ENCODE results near the gene IRX5.

IRX5 gene

DNA sequence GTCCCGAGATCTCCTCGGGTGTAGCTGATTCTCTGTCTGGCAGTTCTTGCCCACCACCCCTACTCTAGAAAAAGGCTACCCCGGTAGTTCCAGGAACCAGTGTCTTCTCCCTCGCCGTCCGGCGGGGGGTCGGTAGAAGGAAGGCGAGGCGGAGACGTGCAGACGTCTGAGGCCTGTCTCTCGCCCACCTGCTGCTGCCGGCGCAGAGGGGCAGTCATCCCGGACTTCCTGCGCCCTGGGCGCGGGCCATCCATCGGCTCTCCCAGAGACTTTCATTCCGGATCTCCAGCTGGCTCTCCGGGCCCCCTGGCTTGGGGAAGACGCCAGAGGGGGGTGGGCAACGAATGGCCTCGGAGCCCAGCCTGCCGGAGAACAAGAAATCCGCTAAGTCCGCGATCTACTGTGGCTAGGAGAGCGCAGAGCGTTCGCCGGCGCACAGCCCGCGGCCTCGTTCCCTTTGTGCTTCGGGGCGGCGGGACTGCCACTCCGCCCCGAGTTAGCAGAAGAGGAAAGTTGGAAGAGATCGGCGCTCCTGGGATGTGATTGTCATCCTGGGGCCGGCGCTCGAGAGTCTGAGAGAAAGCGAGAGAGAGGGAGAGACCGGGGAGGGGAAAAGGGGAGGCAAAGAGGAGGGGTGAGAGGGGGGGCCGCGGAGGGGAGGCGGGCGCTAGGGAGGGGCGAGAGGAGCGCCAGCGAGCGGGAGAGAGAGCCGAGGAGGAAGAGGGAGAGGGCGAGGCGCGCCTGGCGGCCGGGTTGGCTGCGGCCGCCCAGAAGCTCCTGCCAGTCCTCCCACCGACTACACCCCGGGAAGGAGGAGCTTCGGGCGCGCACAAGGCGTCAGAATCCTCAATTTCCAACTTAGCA, at the start of gene IRX5:
Gene IRX5 (plus strand): TSS at position 861 of the 864 bp plus-strand sequence. CDS start 334 bp downstream, outside the sequence.
- peak; percentile 94 for DNase-seq (ENCODE audit: low spot score)

- no peak for DNase-seq (ENCODE audit: low spot score)
Measured at GRCh38 chr16:54882556-54882955, 48.1 kb upstream of the IRX5 start.

DNA sequence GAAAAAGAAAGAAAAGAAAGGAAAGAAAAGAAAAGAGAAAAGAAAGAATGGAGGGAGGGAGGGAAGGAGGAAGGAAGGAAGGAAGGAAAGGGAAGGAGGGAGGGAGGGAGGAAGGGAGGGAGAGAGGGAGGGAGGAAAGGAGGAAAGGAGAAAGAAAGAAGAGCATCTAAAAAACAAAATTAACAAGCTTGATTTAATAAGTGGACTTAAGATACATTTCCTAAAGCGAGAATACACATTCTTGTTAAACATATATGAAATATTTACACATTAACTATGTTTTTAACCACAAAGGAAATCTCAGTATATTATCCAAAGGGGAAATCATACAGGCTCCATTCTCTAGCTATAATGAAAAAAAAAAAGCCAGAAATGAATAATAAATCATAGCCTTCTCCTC, 47.3 kb upstream of the IRX5 start:
- DNase-seq (ENCODE audit: low spot score) = no peak

- DNase-seq (ENCODE audit: low spot score) = no peak
Measured at GRCh38 chr16:54886078-54886477, 44.6 kb upstream of the IRX5 start.

DNA sequence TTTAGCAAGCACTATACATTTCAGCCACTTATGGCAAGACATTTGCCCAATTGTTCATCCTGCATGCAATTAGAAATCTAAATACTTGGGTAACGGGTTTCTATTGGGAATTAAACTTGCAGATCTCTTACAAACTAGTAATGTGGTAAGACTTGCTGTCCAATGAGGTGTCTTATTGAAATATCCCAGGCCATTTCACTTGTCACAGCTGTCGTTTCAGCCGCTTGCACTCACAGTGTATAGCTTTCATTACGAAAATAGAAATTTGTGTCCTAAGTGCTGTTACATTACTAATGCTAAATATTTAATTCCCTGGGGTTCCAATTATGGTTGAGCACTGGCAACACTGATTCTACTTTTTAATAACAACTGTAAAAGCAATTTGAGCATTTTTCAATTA, 40.3 kb upstream of the IRX5 start:
- DNase-seq (ENCODE audit: low spot score) = no peak

GRCh38 chr16:54891346-54891745, 39.3 kb upstream of the IRX5 start:
- no peak for DNase-seq (ENCODE audit: low spot score)

DNA sequence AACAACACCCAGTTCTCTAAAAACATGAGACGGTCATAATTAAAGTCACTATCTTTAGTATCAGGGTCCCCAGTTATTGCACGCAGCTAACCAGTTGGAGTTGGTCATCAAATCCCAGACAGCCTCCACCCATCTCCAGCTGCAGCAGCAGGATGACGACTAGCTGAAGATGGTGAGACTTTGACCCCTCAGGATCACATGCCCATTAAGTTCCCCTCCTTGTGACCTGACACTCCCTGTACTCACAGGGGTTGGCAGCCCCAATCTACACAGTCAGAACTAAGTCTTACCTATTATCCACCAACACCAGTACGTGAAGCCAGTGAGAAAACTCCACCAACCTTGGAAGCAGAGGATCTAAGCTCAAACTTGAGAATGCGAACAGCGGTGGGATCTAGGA, 37.7 kb upstream of the IRX5 start:
- DNase-seq (ENCODE audit: low spot score) = no peak

- no peak for DNase-seq (ENCODE audit: low spot score)
Measured at GRCh38 chr16:54897930-54898329, 32.7 kb upstream of the IRX5 start.

GRCh38 chr16:54901606-54902005, 29.1 kb upstream of the IRX5 start:
- DNase-seq (ENCODE audit: low spot score) = no peak

GRCh38 chr16:54903047-54903446, 27.6 kb upstream of the IRX5 start:
- DNase-seq (ENCODE audit: low spot score) = no peak

- no peak for DNase-seq (ENCODE audit: low spot score)
Measured at GRCh38 chr16:54911079-54911478, 19.6 kb upstream of the IRX5 start.

GRCh38 chr16:54912720-54913119, 17.9 kb upstream of the IRX5 start:
- no peak for DNase-seq (ENCODE audit: low spot score)

- no peak for DNase-seq (ENCODE audit: low spot score)
Measured at GRCh38 chr16:54921206-54921824, 9.3 kb upstream of the IRX5 start.

DNA sequence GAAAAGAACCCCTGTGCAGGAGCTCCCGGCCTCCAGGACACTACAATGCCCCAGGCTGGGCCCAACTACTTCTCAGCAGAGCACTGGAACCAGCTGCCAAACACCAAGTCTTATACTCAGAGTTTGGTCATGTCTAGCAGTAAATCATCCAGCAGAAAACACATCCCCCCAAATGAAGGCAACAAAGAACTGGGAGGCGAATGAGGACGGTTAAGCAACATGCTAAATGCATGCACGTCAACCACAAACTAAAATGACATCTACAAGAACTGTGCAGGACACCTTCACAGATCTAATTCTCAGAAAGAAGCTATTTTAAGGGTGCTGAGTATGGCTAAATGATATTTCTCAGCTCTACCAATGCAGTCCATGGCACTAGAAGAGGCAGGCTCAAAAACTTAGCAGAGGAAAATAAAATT, 7.6 kb upstream of the IRX5 start:
- DNase-seq (ENCODE audit: low spot score) = no peak

DNA sequence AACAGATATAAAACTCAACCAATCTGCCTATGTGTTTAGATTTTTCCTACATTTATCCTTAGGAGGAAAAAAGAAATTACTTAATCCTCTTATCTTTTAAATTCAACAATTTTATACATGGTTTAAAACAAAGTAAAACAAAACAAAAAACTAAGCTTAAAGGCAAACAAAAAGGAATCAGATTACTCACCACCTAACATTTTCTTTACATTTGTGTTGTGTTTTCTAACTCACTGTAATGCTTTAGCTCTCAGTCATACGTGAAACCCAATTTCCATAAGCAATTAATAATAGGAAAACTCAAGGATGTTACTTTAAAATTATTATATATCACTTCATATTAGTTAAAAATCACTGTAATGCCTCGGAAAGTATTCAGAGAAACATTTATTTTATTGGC, 6.7 kb upstream of the IRX5 start:
- DNase-seq (ENCODE audit: low spot score) = no peak

DNA sequence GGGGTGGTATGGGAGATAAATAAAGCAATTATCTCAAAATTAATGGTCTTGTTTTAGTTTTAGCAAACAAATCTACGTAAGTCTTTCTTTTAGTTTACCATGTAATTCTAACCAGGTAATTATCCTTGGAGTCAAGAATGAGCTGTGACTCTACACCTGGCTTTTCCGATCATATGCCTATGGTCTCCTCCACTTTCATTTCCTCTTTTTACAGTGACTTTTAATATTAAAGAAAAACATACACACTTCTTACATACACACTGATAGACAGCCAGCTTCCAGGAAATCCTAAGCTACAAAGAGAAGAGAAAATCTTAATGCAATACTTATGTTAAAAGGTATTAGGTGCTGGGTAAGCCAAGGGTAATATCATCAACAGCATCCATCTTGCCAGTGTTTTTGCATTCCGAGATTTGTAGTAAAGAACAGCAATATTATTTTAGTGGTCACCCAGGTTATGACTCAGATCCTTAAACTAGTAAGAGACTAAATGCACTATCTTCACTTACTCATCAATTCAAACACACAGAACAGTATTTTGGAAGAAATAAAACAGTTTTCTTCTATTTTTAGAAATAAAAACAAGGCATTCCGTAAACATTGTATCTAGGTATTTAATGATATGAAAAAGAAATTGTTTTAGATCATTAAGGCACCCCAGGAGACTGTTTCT, 4.4 kb upstream of the IRX5 start:
- no peak for DNase-seq (ENCODE audit: low spot score)

DNA sequence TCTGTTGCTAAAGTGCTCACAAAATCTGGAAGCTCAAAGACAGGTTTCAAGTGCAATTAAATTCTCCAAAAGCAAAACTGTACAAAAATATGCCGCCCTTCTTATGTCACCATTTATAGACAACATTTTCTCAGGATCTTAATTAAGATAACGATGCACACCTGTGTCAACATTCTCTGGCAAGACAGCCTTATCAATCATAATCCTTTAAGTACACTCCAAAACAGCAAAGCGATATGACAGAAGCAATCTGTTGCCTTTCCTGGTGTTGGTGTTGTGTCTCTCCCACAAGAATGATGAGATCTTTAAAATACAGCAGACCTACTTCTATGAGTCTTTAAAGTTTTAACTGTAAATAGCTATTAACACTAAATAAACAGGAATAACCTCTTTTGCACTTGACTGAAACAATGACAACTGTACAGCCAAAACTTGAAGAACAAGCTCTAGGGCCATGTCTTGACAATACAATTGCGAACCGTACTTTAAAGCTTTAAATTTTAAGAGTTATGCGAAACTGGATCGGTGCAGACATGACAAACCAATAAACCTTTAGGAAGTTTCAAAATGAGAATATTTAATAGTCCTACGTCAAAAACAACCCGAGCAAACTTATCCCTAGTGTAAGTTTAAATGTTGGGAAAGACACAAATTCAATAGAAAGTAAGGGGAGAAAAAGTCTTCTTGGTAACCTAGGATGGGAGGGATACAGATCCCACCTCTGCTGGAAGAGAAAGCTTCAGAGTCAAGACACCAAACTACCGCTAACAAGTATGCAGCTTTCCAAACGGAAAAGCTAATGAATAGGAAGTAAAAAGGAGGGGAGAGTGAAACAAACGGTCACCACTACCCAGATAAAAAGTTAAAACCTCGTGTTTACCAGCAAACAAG, 3.3 kb upstream of the IRX5 start:
- DNase-seq (ENCODE audit: low spot score) = no peak

GRCh38 chr16:54928016-54928356, 2.7 kb upstream of the IRX5 start:
- no peak for DNase-seq (ENCODE audit: low spot score)

- peak; percentile 79 for DNase-seq (ENCODE audit: low spot score)
Measured at GRCh38 chr16:54928411-54929089, 2.1 kb upstream of the IRX5 start.

GRCh38 chr16:54929090-54930004, 1.3 kb upstream of the IRX5 start:
- DNase-seq (ENCODE audit: low spot score) = peak; percentile 100

- no peak for DNase-seq (ENCODE audit: low spot score)
Measured at GRCh38 chr16:54930869-54931119, 129 bp downstream of the IRX5 start.

Data from left forelimb (tissue), 1 donor.